BJ (cell line): ENCODE data around the gene AXIN1. TPM values are rescaled to one million over a fixed set of nuclear protein-coding genes. Genes with fewer than 3 reads are reported as not detected.
A peak's percentile ranks its signal among the peaks of the same experiment; 100 is the strongest.

Source experiments
- CTCF ChIA-PET: fragments of 350-600 bp; formaldehyde crosslinking; extraction: SDS; loops from one replicate; lab custom pipeline; 2021; ENCODE audit warnings: antibody characterized with exemption, inconsistent platforms; lab: Yijun Ruan, JAX
- POLR2A ChIA-PET: fragments of 300-600 bp; sonication (Branson Sonifier 250); formaldehyde crosslinking; extraction: SDS; loops from one replicate; lab custom pipeline; 2021; ENCODE audit warnings: antibody characterized with exemption; lab: Charles Lee
- DNase-seq: peaks from one replicate; pipeline ENCODE4 v3.0.0-alpha.2; 2011; ENCODE audit warnings: low read depth
- H3K27me3 ChIP-seq: 2 replicates; pipeline ENCODE4 v1.6.0; 2011; ENCODE audit warnings: low read length; ENCODE audit not compliant: control insufficient read depth, insufficient read depth
- H3K36me3 ChIP-seq: 2 replicates; pipeline ENCODE4 v1.5.1; 2011; ENCODE audit warnings: low read length; ENCODE audit not compliant: control insufficient read depth, insufficient read depth
- H3K4me3 ChIP-seq: 2 replicates; pipeline ENCODE4 v1.5.1; 2011; ENCODE audit warnings: low read depth, mild to moderate bottlenecking, control low read depth, low read length
- CTCF ChIP-seq: IDR thresholded peaks from 2 replicates; pipeline ENCODE4 v1.5.1; 2011; ENCODE audit warnings: low read depth, mild to moderate bottlenecking, control low read depth, inconsistent platforms, low read length, moderate library complexity; ENCODE audit not compliant: insufficient read depth
- polyA plus RNA-seq: library from polyadenylated mRNA; depleted of rRNA; stranded (reverse); fragments of >200 nt; gene quantifications from 2 replicates; pipeline ENCODE4 v1.2.3, GENCODE V29; 2011

Gene AXIN1
- polyA plus RNA-seq, 1 experiment, result 4.3 TPM

DNA sequence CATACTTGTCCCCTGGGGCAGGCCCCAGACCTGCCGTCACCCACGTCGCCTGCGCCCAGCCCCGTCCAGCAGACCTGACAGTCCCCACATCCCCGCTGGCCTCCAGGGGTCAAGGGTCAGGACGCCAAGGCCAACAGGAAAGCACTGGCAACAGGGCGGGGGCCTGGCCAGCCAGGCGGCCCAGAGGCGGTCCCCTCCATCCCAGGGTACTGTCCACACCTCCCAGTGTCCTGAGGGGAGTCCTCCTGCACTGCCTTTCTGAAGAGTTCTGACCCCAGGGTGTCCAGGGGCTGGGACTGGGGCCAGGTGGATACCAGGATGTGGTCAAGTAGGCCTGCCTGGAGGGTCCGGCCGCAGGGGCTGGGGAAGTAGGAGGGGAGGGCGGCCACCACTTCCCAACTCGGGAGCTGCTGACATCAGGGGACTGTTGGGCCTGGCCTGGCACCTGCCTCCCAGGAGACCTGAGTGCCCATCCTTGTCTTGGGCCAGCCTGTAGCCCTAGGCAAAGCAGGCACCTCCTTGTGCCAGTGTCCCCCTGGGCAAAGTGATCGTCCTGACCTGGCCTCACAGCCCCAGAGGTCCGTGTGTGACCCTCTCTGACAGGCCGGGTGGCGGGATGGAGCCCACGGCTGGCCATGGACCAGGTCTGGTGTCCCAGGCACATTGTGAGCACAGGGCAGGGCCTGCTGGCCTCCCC, 6.7 kb upstream of the AXIN1 start:
- no peak for DNase-seq
- POLR2A ChIA-PET, result no interaction called here
- H3K4me3 ChIP-seq, result no peak overlapping the region
- H3K36me3 ChIP-seq, result no peaks in the 10 kb centered on the region
- no peak for TF ChIP-seq CTCF
- no peaks in the 10 kb centered on the region for H3K27me3 ChIP-seq
- CTCF ChIA-PET, result no interaction called here

- POLR2A ChIA-PET, result no interaction called here
- no peaks in the 10 kb centered on the region for H3K36me3 ChIP-seq
- TF ChIP-seq CTCF, result no peak
- CTCF ChIA-PET, result interaction anchor here (0.8 kb wide), 1 partner anchor 8 kb away, joined by 3 read pairs; no protein-coding TSS in a partner anchor
- DNase-seq, result no peak
- H3K27me3 ChIP-seq, result no peaks in the 10 kb centered on the region
- no peak overlapping the region for H3K4me3 ChIP-seq
Measured at GRCh38 chr16:356741-357140, 4.2 kb upstream of the AXIN1 start.

GRCh38 chr16:354971-355461, 2.5 kb upstream of the AXIN1 start:
- ChIA-PET CTCF (no interaction called here), POLR2A (no interaction called here)
- TF ChIP-seq CTCF, result no peak
- H3K36me3 ChIP-seq, result peaks cover 1% of the 10 kb centered on the region; the same call in 1 of the 2 replicates
- H3K27me3 ChIP-seq, result no peaks in the 10 kb centered on the region
- DNase-seq, result no peak
- no peak overlapping the region for H3K4me3 ChIP-seq

GRCh38 chr16:354291-354881, 1.9 kb upstream of the AXIN1 start:
- no peak for TF ChIP-seq CTCF
- peaks cover 1% of the 10 kb centered on the region; the same call in 1 of the 2 replicates for H3K36me3 ChIP-seq
- POLR2A ChIA-PET, result no interaction called here
- no peaks in the 10 kb centered on the region for H3K27me3 ChIP-seq
- CTCF ChIA-PET, result interaction anchor here (1.0 to 1.2 kb wide), 2 partner anchors 8 to 247 kb away, joined by 3 to 5 read pairs; no protein-coding TSS in a partner anchor
- H3K4me3 ChIP-seq, result no peak overlapping the region
- no peak for DNase-seq

DNA sequence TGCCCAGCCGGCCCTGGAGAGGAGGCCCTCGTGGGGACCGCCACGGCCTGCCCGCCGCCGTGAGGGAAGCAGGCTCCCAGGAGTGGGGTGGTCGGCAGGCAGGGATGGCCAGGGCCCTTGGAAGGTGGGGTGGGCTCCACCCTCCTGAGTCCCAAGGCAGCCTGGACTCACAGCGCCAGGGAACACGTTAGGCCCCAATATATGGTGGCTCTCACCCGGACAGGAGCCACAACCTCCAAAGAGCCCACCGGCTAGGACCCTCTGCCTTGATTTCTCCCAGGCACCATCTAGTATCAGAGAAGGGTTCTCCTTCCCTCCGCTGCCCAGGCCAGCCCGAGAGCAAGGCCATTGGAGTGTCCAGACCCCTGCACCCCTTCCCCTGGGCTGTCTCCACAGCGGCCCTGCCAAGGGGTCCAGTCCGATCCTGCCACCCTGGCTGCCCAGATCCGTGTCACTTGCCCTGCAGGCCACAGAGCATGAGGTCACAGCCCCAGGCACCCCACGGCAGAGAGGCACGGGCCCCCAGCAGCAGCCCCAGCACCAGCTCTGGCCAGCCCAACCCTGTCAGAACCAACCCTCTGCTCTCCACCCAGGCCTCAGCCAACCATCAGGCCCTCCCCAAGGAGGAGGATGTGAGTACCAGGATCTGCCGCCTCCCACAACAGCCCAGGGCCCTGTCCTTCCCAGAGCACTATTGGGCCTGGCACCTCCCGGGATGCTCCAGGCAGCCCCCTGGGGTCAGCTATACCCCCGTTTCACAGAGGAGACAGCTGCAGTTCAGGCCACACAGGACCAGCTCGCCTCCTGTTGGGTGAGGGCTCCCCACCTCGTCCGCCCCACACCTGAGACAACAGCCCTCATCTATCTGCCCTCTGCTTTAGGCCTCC, 1.1 kb upstream of the AXIN1 start:
- CTCF ChIA-PET, result interaction anchor here (0.6 to 2.1 kb wide), 6 partner anchors 9 to 288 kb away, joined by 3 to 5 read pairs (median 4); no protein-coding TSS in a partner anchor
- DNase-seq, result no peak
- Histone ChIP-seq H3K4me3 (peak overlapping the region; percentile 68), H3K27me3 (no peaks in the 10 kb centered on the region), H3K36me3 (peaks cover 1% of the 10 kb centered on the region; the same call in 1 of the 2 replicates)
- POLR2A ChIA-PET, result interaction anchor here (0.6 to 0.7 kb wide), 3 partner anchors 72 to 251 kb away, joined by 3 to 18 read pairs (median 14); no protein-coding TSS in a partner anchor
- TF ChIP-seq CTCF, result no peak
